Posterior vena cava (tissue), 2 donors: Measurements from ENCODE around the gene LRRC75B. TPM values are rescaled to one million over a fixed set of nuclear protein-coding genes. Genes with fewer than 3 reads are reported as not detected.
"Not testable (repeated sequence)": the region's sequence is repeated elsewhere in the genome, so short reads cannot be mapped to it uniquely, and the experiment has no call there.

Source experiments
- DNase-seq: peaks from one replicate; pipeline ENCODE4 v3.0.0-alpha.2; 2020; ENCODE audit warnings: low spot score
- intact Hi-C, 2 donors: fragments of 100-400 bp; cut with DNase I; formaldehyde crosslinking; loops; one replicate each; pipeline versions ENCODE4 v1.14.1 to v1.14.2; 2022 to 2023
- total RNA-seq, 2 donors: library from RNA; stranded (reverse); fragmentation: NEBNext Ultra II Directional; extraction: Animal tissue kit (Norgen Biotek cat#: 25700); gene quantifications; one replicate each; pipeline ENCODE4 v1.2.1, GENCODE V29; 2021
- donor health status: DM: yes; HTN: yes; CAD: no.
- donor health status: DM: yes; HTN: yes; CAD: no.

The LRRC75B gene
- total RNA-seq, 2 donors from 2014 or later: 6.6 to 9.3 TPM

GRCh38 chr22:24603770-24604629 lies 11.1 kb upstream of the LRRC75B start:
- DNase-seq: peak; percentile 47
- intact Hi-C loops: not testable (repeated sequence)

GRCh38 chr22:24602847-24603769 lies 10.2 kb upstream of the LRRC75B start, which contains the start of gene GGT1:
Gene GGT1, plus strand, starts transcription at chr22:24603193. Its CDS starts 7,889 bp downstream, at chr22:24611082.
- intact Hi-C loops: not testable (repeated sequence)
- DNase-seq: peak; percentile 63

DNA sequence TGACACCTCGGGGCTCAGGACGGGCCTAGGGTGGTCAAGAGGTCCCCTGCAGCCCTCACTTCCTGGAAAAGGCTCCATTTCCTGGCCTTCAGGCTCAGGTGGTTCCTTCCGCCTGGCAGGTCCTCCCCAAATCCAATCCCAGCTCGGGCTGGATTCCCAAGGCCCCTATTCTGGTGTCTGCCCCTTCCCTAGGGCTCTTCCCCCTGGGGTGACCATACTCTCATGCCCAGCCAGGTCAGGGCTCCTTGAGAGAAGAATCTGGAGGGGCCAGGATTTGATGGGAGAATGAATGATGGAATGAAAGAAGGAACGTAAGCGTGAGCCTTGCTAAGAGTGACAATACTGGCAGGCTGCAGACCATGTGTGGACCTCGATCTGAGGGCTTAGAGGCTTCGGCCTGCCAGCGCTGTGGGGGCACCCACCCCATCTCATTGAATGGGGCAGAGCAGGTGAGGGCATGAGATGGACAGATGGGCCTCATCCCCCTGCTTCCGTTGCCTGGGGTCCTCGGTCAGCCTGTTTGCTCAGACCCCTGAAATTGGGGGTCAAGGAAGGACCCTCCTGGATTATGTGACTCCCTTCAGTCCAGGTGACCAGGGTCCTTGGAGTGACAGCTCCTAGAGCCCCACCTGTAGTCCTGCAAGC lies 9.4 kb upstream of the LRRC75B start:
- peak; percentile 54 for DNase-seq
- intact Hi-C loops: not testable (repeated sequence)

DNA sequence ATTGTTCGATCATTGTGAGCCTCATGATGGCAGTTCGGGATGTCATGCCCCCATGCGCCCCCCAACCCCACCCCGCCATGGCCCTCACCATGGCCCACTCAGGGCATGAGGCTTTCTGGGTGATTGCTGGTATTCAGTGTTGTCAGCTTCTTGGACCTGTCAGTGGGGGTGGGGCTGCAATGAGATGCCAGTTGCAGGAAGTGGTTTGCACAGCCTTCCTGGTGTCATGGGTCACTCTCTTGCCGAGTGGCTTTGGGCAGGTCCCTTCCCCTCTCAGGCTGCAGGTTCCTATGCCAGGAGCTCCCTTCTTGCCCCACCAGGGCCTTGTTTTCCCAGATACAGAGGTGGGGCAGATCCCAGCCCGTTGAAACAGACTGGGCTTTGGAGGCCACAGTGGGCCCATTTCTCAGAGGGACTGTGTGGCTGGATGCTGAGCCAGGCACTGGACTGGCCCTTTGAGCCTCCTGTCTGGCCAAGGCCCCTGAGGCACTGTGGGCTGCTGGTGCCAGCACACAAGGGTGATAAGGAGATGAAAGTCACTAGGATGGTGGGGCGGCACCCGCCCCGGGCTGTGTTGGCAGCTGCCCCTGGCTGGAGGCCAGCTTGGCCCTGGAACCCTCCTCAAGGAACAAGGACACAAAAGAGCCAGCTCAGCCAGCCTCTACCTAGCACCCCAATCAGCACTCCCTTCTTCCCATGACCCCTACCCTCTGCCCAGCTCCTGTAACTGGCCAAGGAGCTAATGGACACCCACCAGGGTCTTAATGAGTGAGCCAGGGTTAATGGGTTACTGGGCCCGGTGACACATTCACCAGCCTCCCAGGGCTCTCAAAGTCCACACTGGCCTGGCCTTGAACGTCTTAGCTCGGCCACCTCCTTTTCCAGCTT lies 8.6 kb upstream of the LRRC75B start:
- DNase-seq: peak; percentile 76
- intact Hi-C loops: no loop called here

- intact Hi-C loops: not testable (repeated sequence)
- peak; percentile 44 for DNase-seq
Measured at GRCh38 chr22:24599958-24600715, 7.3 kb upstream of the LRRC75B start.

DNA sequence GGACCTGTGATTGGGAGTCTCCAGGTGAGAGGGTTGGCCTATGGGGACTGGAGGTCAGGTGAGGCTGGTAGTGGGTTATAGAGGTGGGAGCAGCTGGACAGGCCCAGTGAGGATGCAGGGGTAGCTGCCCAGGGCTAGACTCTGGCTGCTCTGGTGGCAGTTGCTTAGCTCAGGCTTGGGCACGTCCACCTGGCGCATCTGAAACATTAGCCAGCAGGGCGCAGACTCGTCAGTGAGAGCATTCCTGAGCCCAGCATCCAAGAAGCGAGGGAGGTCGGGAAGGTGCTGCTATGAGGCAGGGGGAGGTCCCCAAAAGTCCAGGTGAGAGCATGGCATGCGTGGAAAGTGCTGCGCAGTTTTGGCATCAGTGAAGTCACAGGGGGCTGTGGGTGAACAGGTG lies 6.6 kb upstream of the LRRC75B start:
- intact Hi-C loops: no loop called here
- DNase-seq: peak; percentile 59

- peak; percentile 3 for DNase-seq
- intact Hi-C loops: not testable (repeated sequence)
Measured at GRCh38 chr22:24597076-24597475, 4.2 kb upstream of the LRRC75B start.

DNA sequence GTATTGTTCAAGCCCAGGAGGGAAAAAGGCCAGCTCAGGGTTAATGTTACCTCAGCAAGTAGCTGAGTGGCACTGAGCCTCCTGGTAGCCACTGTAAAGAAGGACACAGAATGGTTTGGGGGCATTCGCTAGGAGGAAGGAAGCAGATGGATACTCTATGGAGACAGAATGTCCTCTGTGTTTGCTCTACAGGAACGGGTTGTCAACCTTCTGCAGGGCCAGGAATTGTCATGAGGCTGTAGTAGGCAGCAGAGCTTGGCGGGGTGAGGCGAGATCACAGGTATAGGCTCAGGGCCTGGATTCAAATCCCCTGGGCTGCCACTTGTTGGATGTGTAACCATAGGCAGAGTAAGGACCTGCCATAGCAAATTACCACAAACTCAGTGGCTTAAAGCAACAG lies 3.0 kb upstream of the LRRC75B start:
- DNase-seq: peak; percentile 52
- intact Hi-C loops: no loop called here

- intact Hi-C loops: no loop called here
- peak; percentile 31 for DNase-seq
Measured at GRCh38 chr22:24595228-24595627, 2.4 kb upstream of the LRRC75B start.

DNA sequence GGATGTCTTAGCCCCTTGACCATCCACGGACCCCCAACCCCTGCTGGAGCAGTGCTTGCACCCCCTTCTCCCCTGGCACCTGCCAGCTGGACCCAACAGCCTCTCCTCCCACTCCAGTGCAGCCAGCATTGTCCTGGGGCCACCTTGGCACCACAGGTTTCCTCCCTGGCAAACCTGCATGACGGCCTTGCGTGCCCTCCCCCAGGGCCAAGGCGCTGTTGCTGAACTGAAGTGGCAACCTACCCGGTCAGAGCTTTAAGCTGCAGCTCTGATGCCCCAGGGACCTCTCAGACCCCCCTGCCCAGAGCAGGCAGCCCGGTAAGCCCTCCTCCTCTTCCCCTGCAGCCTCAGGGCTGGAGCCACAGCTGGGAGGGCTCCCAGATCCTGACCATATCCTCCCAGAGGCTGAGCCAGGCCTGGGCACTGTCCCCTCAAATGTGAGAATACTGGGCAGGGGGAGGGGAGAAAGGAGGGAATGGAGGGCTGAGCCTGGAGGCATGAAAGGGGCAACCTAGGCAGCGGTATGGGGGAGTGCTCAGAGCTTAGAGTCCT lies 1.8 kb upstream of the LRRC75B start:
- intact Hi-C loops: no loop called here
- DNase-seq: peak; percentile 28

DNA sequence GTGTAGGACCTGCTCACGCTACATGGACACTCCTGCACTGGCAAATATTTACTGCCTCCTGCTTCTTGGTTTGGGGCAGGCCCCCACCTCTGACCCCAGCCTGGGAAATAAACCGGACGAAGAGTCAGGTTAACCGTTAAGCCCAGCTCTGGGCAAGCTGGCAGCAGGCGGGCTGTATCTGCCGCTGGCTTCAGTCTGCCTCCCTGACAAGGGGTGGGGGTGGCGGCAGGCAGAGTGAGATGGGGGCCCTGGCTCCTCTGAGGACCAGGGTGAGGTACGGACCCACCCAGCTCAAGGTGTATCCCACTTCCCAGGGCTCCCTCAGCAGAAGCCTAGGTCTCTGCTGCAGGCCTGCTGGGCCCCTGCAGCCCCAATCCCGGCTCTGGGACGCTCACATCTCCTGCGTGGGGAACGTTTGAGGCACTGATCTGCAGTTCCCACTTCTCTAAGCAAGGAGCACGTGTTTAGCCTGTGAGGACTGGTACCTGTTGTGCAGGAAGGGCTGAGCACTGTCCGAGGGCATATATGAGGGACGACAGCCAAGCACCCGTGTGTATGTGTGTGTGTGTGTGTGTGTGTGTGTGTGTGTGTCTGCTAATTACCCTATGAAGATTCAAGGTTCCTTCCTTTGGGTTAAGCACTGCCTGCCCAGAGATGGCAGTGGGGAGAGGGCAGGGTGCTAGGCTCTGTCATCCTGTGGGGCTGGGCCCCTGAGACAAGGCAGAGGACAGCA lies 1.1 kb upstream of the LRRC75B start:
- intact Hi-C loops: no loop called here
- peak; percentile 61 for DNase-seq

DNA sequence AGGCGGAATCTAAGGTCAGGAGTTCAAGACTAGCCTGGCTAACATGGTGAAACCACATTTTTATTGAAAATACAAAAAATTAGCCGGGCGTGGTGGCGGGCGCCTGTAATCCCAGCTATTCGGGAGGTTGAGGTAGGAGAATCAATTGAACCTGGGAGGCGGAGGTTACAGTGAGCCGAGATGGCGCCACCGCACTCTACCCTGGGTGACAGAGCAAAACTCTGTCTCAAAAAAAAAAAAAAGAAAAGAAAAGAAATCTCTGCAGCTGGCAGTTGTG lies 624 bp upstream of the LRRC75B start:
- intact Hi-C loops, DNase-seq: not testable (repeated sequence)

DNA sequence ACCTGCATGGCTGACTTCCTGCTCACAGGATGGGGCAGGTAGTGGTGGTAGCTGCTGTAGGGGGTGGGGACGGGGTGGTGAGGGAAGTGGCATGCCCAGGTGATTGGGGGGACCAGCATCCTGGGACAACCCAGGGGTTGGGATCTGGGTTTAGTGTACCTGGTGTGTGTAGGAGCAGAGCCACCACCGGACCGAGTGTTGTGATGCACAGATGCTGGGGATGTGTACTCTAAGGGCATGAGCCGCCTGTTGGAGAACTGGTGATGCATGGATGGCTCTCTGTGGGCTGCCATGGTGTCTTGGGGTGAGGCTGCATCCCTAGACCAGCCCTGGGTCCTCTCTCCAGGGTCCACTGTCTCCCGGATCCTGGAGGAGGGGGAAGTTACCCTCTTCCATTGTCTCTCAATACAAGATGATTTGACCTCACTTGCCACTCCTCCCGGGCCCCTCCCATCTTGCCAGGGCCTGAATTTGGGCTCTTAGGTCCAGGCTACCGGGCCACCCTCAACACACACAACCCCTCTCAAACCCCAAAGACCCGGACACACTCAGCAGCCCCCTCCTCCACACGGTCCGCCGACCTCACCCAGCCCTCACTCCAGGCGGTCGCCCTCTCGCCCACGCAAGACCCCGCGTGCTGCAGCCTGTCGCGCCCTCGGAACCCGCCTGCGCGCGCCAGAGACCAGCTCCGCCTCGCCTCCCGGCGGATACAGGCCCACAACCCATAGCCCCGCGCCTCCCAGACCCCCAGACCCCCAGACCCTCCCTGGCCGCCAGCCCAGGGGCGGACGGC lies 619 bp downstream of the LRRC75B start:
- intact Hi-C loops: no loop called here
- peak; percentile 83 for DNase-seq

DNA sequence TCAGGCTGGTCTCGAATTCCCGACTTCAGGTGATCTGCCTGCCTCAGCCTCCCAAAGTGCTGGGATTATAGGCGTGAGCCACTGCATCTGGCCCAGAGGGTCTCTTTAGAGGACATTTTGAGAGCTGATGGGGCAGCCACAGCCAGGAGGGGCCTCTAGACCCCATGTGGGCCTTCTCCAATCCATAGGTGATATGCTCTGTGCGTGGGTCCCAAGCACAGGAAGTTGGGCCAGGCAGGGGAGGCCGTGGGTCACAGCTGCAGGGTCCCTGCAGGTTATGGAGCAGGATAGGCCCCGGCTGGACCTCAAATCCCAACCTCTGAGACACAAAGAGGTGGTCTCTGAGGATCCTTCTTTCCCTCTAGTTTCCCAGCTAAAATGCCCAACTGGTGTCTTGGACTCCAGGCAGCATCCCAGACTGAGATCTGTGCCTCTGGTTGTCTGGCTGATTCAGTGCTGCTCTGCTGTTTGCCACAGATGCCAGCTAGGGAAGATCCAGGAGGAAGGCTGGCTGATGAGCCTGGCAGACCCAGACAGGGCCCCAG lies 1.5 kb downstream of the LRRC75B start:
- intact Hi-C loops: no loop called here
- DNase-seq: peak; percentile 50

DNA sequence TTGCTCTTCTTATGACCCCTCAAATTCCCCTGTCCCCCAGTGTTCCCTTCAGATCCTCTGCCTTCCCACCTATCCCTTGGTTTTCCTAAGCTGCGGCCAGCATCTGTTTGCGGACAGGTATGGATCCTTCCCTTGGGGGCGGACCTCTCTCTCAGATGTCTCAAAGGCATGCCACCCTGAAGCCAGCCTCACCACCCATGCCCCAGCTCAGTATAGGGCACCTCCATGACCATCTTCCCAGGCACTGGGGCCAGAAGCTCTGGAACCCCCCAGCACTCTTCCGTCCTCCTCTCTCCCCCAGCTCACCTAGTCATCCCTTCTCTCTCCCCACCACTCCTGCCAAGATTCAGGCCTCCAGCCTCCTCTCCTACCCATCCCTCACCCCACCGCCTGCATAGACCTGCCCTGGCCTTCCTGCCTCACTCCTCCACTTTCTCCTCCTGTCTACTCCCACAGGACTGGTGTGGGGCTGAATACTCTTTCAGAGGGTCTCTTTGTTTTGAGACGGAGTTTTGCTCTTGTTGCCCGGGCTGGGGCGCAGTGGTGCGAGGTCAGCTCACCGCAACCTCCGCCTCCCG lies 2.2 kb downstream of the LRRC75B start:
- intact Hi-C loops: no loop called here
- peak; percentile 60 for DNase-seq

GRCh38 chr22:24589518-24590030 lies 3.3 kb downstream of the LRRC75B start:
- intact Hi-C loops: no loop called here
- DNase-seq: peak; percentile 58
